Stimulated activated CD4-positive, alpha-beta T cell treated with anti-CD3 and anti-CD28 coated beads, TNF-alpha, amount 100 ng/mL, for 24 hours (primary cell): ENCODE results near the gene CLIP1.

Experiments
- DNase-seq, 3 experiments: peaks; one replicate each; pipeline ENCODE4 v3.0.0-alpha.2; 2020; ENCODE audit warnings: low read depth in 3 of 3

Gene CLIP1

GRCh38 chr12:122250536-122250935 lies 171.9 kb downstream of the CLIP1 start:
- no peak for DNase-seq

DNA sequence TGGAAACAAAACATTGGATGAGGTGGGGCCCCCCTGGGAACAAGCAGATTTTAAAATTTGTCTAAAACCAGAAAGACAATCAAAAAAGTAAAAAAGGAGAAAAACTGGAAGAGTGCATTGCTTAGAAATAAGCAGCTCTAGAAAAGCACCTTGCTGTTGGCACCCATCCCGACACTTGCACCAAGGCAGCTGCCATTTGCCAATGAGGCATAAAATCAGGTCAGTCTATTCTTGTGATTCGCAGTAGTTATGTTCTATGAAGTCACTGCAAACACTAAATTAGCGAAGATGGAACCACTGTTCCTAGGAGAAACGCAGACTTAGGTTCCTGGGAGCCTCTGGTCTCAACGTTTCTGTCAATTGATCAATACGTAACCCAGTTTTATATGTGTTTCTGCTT lies 172.4 kb downstream of the CLIP1 start:
- no peak for DNase-seq

GRCh38 chr12:122245553-122245952 lies 176.9 kb downstream of the CLIP1 start:
- DNase-seq, result no peak

DNA sequence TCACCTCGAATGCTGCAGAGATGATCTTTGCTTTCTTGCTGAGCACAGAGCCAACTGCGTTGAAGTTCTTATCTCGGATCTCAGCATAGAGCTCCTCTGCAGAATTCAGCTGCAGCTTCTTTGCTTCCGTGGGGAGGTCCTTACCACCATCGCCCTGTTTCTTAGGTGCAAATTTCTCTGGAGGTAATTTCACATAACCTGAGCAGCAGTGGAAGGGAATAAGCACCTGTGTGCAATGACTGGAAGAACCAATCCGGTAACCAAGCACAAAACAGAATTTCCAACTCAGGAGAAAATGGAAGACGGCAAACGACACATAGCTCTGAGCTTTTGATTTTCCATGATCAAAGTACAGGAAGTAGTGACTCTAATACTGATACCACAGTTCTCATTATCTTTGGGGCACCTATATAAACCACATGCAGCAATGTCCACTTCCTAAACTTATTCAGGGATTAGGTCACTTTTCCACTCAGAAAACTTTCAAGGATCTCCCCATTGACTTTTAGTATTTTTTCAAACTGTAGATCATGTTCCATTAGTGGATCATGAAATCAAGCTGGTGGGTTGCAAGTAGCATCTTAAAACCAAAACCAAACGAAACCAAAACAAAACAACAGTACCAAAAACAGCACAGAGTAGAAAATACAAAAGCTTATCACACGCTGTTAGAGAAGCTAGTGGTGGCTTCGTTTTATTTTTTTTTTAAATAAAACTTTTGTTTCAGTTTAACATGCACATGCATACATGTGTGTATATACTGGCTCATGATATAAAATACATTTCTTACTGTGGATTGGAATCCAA lies 177.7 kb downstream of the CLIP1 start:
- no peak for DNase-seq

- DNase-seq, result no peak
These were observed 178.5 kb downstream of the CLIP1 start for GRCh38 chr12:122243965-122244364.

GRCh38 chr12:122238861-122239260 lies 183.6 kb downstream of the CLIP1 start:
- DNase-seq, result no peak

DNA sequence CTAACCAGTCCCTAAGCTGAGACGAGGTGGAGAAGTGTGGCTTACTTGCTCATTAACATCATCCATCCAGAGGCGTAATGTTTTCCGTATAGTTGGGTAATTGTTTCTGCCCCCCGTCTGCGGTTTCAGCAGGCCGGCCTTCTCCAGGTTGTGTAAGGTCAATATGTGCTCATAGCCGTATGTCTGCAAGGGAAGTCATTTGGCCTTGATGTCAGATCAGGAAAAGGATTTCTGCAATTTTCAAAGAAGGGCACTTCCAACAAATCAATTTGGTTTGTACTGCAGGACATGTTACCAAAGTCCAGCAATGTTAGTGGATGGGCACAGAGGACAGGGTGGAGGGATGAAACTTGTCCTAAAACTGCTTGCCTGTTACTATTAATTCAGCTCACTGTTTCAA lies 186.7 kb downstream of the CLIP1 start:
- no peak for DNase-seq

GRCh38 chr12:122232691-122233090 lies 189.8 kb downstream of the CLIP1 start:
- DNase-seq, result no peak

DNA sequence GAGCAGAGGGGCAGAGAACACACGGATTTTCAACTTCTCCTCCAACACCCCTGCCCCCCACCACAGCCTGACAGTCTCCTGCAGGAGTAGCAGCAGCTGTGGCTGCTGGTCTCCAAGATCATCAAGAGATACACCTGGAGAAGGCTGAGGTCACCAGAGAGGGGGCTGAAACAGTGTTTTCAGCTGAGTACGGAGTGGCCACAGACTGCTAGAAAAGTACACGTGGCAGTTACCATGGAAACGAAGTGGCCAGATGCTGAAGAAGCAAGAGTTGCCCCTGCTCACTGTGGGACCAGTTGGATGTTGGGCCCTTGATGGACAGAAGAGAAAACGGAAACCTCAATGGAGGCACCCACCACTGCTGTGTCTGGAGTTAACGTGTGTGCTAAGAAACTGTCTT lies 191.7 kb downstream of the CLIP1 start:
- DNase-seq, result no peak

GRCh38 chr12:122228092-122228491 lies 194.4 kb downstream of the CLIP1 start:
- DNase-seq, result no peak

DNA sequence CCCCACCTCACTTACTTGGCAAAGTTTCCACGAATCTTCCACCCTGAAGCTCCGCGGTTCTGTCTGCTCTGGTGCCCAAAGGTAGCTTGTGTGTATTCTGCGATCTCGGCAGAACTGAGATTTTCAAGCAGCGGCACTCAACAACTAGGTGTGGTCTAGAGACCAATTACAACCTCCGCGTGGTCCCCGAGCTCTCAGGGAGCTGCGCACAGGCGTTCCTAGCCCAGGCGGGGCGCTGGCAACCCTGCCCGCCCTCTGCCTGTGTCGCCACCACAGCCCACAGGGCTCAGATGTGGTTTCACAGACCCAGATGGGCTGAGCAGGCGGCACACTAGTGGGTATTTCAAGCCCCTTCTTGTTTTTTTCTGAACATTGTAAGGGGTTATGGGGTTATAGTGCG lies 195.1 kb downstream of the CLIP1 start:
- no peak for DNase-seq

DNA sequence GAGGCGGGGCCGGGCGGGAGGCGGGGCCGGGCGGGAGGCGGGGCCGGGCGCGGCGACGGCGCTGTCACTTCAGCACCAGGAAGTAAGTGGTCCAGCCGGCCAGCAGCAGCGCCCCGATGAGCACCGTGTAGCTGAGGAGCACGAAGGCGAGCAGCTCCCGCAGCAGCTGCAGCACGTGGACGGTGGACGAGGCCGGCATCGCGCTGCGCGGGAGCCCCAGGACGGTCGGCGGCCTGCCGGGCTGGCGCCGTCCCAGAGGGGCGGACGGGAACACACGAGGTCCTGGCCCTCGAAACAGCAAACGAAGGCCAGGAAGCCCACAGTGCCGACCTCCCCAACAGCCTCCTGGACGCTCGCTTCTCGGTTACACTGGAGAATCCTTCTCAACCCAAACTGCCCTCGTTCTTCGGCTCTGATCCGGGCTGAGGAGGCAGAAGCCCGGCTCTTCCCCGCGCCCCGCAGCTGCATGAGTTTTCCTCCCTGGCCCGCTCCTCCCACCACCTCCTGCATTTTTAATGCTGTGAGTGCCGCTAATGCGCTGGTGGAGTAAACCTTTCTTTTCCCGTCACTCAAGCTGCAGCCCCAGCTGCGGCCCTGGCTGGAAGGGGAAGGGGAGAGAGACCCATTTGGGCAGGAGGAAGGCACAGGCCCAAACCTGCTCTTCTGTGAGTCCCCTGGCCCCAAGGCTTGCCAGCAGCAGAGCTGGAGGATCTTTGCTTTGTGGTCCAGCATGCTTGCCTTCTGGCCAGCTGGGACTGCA lies 195.9 kb downstream of the CLIP1 start:
- DNase-seq, result no peak

DNA sequence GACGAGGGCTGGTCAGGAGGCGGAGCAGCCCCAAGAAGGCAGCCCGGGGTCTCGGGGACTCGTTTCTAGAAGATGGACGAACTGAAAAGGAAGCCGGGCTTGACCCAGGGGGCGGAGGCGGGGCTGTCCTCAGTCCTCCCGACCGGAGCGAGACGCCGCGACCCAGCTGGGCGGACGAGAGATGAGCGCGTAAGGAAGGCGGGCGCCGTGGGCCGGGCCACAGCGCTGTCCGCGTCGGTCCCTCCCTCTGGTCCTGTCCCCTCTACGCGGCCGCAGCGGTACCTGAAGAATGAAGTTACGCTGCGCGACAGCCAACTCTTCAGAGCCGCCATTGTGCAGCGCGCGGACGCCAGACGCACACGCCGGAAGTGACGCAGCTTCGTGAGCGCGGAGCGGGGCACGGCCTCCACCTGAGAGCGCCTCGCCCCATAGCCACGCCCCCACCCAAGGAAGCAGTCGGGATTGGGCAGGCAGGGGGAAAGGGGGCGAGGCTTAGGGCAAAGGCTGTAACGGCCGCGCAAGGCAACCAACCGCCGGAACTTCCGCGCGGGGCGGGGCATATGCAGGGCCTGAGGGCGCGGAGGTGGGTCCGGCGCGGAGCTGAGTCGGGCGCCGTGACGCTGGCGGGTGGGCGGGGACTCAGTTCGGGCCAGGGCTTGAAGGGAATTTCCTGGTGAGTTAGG lies 196.6 kb downstream of the CLIP1 start, which contains the start of gene DIABLO:
TSS of gene DIABLO (minus strand) at position 370 of the 683 bp plus-strand sequence. CDS start at position 332, 38 bp downstream.
- peak; percentile 99 to 100 (median 99) for DNase-seq
